ENCODE results near the gene NEU4. TPM values are rescaled to one million over a fixed set of nuclear protein-coding genes. Genes with fewer than 3 reads are reported as not detected.

NEU4 gene
- total RNA-seq, 2 experiments from 2014 or later = 0.37 TPM; not detected in 1

DNA sequence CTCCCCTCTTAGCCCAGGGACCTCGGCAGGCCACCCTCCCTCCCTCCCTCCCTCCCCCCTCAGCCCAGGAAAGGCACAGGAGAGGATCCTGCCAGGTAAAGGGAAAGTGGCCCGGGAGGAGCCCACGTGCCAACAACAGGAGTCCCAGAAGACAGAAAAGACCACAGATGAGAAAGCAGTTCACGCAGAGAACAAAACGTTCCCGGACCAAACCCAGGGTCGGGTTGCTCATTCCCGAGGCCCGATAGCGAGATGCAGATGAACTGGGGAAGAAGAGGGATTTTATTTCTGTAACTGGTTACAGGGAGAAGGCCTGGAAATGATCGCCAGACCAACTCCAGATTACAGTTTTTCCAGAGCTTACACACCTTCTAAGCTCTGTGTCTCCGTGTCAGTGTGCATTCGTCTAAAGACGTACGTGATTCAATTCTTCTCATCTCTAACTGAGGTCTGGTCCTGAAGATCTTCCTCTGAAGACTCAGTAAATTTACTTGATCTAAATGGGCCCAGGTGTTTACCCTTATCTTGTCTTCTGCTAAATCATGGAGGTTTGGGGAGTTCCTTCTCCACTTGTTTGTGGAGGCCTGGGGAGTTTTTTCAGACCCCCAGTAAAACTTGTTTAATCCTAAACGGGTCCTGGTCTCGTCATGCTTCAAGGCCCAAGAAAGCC is 807 bp upstream of the NEU4 start:
- CTCF ChIA-PET = interaction anchor here (1.3 kb wide), 1 partner anchor 36 kb away, joined by 3 read pairs; no protein-coding TSS in a partner anchor
- Mint-ChIP-seq H3K36me3 (ENCODE audit: low read depth) (no peaks in the 10 kb centered on the region), H3K4me3 (no peak overlapping the region), H3K27me3 (peaks cover 10% of the 10 kb centered on the region), H3K27ac (no peak overlapping the region), H3K9me3 (no peaks in the 10 kb centered on the region), H3K4me1 (peaks cover 9% of the 10 kb centered on the region)
- DNase-seq = no peak
- POLR2A ChIA-PET = no interaction called here

GRCh38 chr2:241809383-241810306 is 652 bp downstream of the NEU4 start:
- Mint-ChIP-seq H3K4me3 (no peak overlapping the region), H3K27ac (no peak overlapping the region), H3K27me3 (peaks cover 6% of the 10 kb centered on the region), H3K9me3 (no peaks in the 10 kb centered on the region), H3K4me1 (peaks cover 6% of the 10 kb centered on the region), H3K36me3 (ENCODE audit: low read depth) (no peaks in the 10 kb centered on the region)
- ChIA-PET POLR2A (no interaction called here), CTCF (interaction anchor here (1.0 kb wide), 1 partner anchor 72 kb away, joined by 4 read pairs; no protein-coding TSS in a partner anchor)
- DNase-seq = no peak

DNA sequence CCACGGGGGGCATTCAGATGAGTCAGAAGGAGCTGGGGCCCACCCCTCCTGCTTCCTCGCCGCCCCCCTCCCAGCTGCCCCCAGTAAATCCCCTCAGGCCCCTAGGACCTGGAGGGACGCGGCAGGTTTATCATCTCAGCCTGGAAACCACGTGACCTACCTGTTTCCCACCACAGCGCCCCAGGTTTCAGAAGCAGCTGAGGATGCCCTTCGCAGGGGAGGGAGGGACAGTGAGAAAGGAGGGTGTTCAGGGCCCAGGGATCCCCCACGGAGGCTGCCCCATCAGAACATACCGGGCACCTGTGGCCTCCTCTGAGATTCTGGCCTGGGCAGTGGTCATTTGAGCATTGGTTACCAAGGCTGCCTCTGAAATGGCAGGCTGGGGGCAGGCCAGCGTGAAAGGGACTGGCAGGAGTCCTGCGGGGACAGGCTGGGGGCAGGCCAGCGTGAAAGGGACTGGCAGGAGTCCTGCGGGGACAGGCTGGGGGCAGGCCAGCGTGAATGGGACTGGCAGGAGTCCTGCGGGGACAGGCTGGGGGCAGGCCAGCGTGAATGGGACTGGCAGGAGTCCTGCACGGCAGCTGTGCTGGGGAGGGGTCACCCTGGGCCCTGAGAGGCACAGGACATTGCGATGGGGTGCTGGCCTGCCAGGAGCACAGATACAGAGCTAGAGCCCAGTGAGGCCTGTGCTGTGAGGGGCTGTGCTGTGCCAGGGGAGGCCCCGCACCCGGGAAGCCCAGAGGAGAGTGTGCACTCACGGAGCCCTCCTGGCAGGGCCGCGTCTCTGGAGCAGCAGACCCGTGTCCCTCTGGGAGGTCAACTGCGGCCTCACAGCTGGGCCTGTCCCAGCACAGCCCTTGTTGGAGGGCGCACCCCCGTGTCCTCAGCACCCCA is 1.6 kb downstream of the NEU4 start:
- peaks cover 3% of the 10 kb centered on the region for H3K27me3 Mint-ChIP-seq
- peaks cover 3% of the 10 kb centered on the region for H3K4me1 Mint-ChIP-seq
- no peaks in the 10 kb centered on the region for H3K36me3 Mint-ChIP-seq (ENCODE audit: low read depth)
- no peak overlapping the region for H3K27ac Mint-ChIP-seq
- H3K9me3 Mint-ChIP-seq = no peaks in the 10 kb centered on the region
- H3K4me3 Mint-ChIP-seq = no peak overlapping the region
- POLR2A ChIA-PET = no interaction called here
- no peak for DNase-seq
- CTCF ChIA-PET = interaction anchor here (1.0 kb wide), 1 partner anchor 73 kb away, joined by 4 read pairs; no protein-coding TSS in a partner anchor

DNA sequence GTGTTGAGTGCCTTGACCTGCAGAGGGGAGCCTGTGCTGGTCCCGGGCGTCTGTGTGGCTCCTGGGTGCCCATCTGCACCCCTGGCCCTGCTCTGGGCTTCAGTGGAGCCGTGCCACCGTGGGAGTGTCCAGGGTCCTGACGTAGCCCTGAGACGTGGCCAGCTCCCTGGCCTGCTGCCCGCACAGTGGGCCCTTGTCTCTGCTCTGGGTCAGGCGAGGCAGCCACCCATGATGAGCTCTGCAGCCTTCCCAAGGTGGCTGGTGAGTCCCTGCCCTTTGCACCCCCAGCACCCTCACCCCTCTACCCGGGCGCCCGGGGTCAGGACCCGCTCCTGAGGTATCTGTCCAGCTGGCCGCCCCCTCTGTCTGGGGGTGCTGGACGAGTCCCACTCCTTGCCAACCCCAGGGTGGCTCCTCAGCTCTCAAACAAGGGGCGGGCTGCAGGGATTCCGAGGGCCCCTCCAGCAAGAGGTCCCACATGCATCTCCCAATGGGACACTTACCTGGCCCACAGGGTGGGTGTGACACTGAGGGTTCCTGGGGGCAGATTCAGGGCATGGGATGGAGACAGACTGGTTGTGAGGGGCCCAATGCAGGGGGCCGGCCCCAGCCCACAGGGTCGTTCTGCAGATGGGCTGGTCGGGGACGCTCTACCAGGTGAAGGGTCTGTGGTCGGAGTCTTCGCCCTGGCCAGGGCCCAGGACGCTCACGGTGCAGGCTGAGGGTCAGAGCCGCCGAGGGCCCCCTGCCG is 2.4 kb downstream of the NEU4 start:
- ChIA-PET POLR2A (no interaction called here), CTCF (interaction anchor here (1.0 kb wide), 1 partner anchor 74 kb away, joined by 4 read pairs; no protein-coding TSS in a partner anchor)
- DNase-seq = no peak
- H3K36me3 Mint-ChIP-seq (ENCODE audit: low read depth) = no peaks in the 10 kb centered on the region
- H3K4me1 Mint-ChIP-seq = peaks cover 3% of the 10 kb centered on the region
- no peaks in the 10 kb centered on the region for H3K9me3 Mint-ChIP-seq
- peaks cover 3% of the 10 kb centered on the region for H3K27me3 Mint-ChIP-seq
- H3K27ac Mint-ChIP-seq = no peak overlapping the region
- no peak overlapping the region for H3K4me3 Mint-ChIP-seq

- Mint-ChIP-seq H3K36me3 (ENCODE audit: low read depth) (no peaks in the 10 kb centered on the region), H3K4me3 (no peak overlapping the region), H3K4me1 (peaks cover 3% of the 10 kb centered on the region), H3K27me3 (peaks cover 3% of the 10 kb centered on the region), H3K9me3 (no peaks in the 10 kb centered on the region), H3K27ac (no peak overlapping the region)
- POLR2A ChIA-PET = no interaction called here
- DNase-seq = no peak
- CTCF ChIA-PET = interaction anchor here (1.2 kb wide), 1 partner anchor 8 kb away, joined by 3 read pairs; no protein-coding TSS in a partner anchor
Observed at GRCh38 chr2:241811952-241812729, 3.1 kb downstream of the NEU4 start.

GRCh38 chr2:241812730-241813643 is 4.0 kb downstream of the NEU4 start:
- CTCF ChIA-PET = interaction anchor here (1.0 to 1.2 kb wide), 2 partner anchors 9 to 53 kb away, joined by 3 read pairs; no protein-coding TSS in a partner anchor
- no peak for DNase-seq

GRCh38 chr2:241813644-241814392 is 4.8 kb downstream of the NEU4 start:
- Mint-ChIP-seq H3K4me3 (no peak overlapping the region), H3K27ac (no peak overlapping the region), H3K4me1 (peaks cover 9% of the 10 kb centered on the region), H3K36me3 (ENCODE audit: low read depth) (no peaks in the 10 kb centered on the region), H3K27me3 (no peaks in the 10 kb centered on the region), H3K9me3 (no peaks in the 10 kb centered on the region)
- POLR2A ChIA-PET = no interaction called here
- CTCF ChIA-PET = interaction anchor here (1.0 to 1.2 kb wide), 2 partner anchors 10 to 53 kb away, joined by 3 read pairs; no protein-coding TSS in a partner anchor
- no peak for DNase-seq

More at GRCh38 chr2:241812730-241813643, 4.0 kb downstream of the NEU4 start:
- Mint-ChIP-seq H3K36me3 (ENCODE audit: low read depth) (no peaks in the 10 kb centered on the region), H3K27ac (no peak overlapping the region), H3K27me3 (peaks cover 3% of the 10 kb centered on the region), H3K4me1 (peaks cover 9% of the 10 kb centered on the region), H3K4me3 (no peak overlapping the region), H3K9me3 (no peaks in the 10 kb centered on the region)
- POLR2A ChIA-PET = no interaction called here

GRCh38 chr2:241814393-241814642 is 5.3 kb downstream of the NEU4 start:
- DNase-seq = no peak
- CTCF ChIA-PET = interaction anchor here (1.0 kb wide), 1 partner anchor 52 kb away, joined by 3 read pairs; no protein-coding TSS in a partner anchor
- no peaks in the 10 kb centered on the region for H3K27me3 Mint-ChIP-seq
- H3K4me1 Mint-ChIP-seq = peaks cover 9% of the 10 kb centered on the region
- POLR2A ChIA-PET = no interaction called here
- H3K36me3 Mint-ChIP-seq (ENCODE audit: low read depth) = no peaks in the 10 kb centered on the region
- no peak overlapping the region for H3K4me3 Mint-ChIP-seq
- no peaks in the 10 kb centered on the region for H3K9me3 Mint-ChIP-seq
- no peak overlapping the region for H3K27ac Mint-ChIP-seq

- no peaks in the 10 kb centered on the region for H3K27me3 Mint-ChIP-seq
- H3K27ac Mint-ChIP-seq = peak overlapping the region; percentile 57
- POLR2A ChIA-PET = no interaction called here
- peaks cover 9% of the 10 kb centered on the region for H3K4me1 Mint-ChIP-seq
- no peaks in the 10 kb centered on the region for H3K9me3 Mint-ChIP-seq
- H3K4me3 Mint-ChIP-seq = no peak overlapping the region
- H3K36me3 Mint-ChIP-seq (ENCODE audit: low read depth) = no peaks in the 10 kb centered on the region
- CTCF ChIA-PET = no interaction called here
- DNase-seq = no peak
Observed at GRCh38 chr2:241814643-241815476, 5.9 kb downstream of the NEU4 start.
